ENCODE results near the gene ACAP1.

ACAP1 gene

DNA sequence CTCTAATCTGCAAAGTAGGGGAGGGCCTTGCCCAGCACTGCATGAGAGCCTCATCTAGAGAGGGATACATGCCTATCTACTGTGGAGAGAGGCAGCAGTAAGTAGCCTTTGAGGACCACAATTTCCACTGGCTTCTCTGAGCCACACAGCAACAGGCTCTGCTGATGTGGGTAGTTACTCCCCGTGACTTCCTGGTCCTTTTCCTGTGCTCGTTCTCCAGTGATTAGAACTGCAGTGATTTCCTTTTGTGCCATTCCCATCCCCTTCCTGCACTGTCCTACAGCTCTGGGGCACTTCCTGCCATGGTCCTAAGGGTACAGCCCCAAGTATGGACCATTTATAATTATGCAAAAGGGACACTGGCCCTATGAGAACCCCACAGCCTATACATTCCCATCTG, 55.0 kb downstream of the ACAP1 start:
- no peak for DNase-seq (ENCODE audit: low read depth)

DNA sequence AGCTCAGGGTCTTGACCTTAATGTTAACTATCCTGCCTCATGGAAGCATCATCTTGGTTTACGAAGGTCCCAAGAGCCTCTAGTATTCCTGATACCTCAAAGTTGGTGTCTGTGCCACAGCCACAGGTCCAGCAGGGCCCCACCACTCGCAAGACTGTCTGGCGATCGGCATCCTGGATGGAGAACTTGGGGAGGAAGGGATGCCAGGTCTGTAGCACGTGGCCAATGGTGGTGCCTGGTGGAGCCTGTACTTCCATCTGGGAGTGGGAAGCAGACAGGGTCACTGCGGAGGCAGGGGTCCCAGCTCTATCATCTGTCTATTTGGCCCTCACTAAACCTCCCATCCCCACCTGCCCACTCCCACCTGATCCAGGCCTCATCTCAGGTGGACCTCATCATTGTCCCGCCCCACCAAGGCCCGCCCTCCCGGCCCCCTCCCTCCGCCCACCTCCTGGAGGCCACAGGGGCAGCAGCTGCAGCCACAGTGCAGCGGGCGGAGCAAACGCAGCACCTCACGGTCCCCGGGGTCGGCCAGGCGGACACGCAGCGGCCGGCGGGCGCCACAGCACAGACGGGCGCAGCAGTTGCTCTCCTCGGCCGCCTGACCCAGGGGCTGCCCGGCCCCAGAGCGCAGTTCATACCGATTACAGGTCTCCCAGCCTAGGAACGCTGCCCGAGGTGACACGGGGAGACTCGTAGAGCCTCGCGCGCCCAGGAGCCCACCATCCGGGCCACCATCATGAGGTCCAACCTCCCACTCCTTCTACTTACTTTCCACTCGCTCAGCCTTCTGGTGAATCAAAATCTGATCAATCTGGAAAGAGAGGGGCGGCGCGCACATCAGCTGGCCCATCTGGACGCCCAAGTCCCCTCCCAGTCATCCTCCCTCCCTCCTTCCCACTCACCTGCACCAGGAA, 56.6 kb downstream of the ACAP1 start:
- no peak for DNase-seq (ENCODE audit: low read depth)

DNA sequence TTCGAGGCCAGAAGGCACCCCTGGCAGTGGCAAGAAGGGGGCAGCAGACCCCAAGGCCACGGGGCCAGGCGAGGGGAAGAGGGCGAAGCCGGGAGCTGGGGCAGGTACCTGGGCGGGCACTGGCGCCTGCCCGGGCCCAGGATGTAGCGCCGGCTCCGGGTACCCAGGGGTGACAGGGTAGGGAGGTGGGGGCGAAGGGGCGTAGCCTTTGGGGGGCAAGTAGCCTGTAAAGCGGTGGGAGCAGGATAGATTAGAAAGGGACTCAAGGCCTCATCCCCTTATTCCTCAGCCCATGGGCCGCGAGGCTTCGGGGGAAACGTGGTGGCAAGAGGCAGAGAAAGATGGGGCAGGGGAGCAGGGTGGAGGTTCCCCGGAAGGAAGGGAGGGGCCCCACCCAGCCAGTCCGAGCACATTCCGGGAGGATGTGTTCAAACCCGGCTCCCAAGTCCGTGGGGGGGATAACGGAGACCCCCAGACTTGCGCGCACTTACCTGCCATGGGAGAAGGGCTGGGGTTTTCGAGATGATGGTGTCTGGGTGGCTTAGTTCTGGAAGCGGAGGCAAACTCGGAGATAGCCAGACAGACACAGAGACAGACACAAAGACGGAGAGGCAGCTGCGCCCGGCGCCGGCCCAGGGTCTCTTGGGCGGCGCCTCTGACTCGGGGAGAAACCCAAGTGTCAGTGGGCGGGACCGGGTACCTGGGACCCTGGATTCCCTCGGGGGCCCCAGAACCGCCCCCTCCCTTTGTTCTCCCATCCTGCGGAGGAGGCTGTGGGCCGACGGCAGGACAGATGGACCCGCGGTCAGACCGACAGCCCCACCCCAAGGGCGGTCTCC, 57.5 kb downstream of the ACAP1 start:
- no peak for DNase-seq (ENCODE audit: low read depth)

DNA sequence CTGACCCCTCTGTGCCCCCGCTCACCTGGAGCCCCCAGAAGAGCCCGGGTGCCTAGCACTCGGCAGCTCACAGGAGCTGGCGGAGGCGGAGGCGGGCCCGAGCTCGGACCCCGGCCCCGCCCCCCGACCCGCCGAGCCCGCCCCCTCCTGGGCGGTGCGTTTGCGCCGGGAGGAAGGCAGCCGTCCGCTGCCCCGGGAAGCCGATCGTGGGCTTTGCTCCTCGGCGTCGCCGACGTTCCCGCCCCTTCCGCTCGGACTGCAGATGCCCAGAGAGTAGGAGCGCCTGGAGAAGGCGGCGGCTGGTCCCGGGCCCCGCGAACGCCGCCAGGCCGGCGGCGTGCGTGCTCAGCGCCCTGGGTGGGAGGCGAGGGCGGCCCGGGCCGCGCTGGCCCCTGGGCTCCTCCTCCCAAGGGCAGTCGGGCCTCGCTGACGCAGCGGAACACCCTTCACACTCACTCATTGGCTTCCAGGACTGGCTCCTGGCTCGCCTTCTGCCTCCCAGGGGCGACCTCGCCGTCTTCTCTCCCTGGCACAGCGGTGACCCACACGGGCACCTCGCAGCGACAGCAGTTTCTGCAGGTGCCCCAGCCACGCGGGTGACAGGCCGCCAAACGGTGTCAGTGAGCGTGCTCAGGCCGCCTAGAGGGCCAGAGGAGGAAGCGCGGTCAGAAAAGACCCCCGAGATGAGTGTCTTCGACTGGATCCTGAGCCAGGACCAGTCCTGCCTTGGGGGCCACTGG, 58.3 kb downstream of the ACAP1 start, which contains the start of gene PLSCR3:
TSS of gene PLSCR3 (minus strand) at position 74 of the 740 bp plus-strand sequence. CDS start 415 bp downstream, outside the sequence.
- peak; percentile 70 for DNase-seq (ENCODE audit: low read depth)

DNA sequence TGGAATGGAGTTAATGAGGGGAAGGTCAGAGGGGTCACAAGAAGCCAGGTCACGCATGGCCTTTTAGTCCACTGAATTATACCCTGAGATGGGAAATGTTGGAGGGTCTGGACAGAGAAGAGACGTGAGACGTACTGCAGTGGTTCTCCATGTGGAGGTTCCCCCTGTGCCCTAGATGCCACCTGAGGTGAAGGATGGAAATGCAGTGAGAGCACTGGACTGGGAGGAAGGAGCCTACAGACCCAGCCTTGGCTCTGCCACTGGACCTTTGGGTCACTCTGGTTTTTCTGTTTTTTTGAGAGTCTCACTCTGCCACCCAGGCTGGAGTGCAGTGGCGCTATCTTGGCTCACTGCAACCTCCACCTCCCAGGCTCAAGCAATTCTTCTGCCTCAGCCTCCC, 59.8 kb downstream of the ACAP1 start:
- DNase-seq (ENCODE audit: low read depth), result no peak

DNA sequence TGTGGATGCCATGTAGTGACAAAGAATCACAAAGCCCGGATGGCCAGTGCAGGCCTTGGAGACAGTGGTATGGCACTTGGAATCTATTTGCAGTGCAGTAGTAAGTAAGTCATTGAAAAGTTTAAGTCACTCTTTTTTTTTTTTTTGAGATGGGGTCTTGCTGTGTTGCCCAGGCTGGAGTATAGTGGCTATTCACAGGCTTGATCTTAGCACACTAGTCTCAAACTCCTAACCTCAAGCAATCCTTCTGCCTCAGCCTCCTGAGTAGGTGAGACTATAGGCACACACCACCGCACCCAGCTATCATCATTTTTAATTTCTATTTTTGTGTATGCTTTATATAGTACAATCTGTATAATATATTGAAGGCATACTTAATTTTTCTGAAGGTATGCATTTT, 62.3 kb downstream of the ACAP1 start:
- no peak for DNase-seq (ENCODE audit: low read depth)

Data from GM04504 (cell line).